Mesenchymal stem cell (in vitro differentiated cells and primary cell): ENCODE measurements around the gene CACUL1.
"Not testable (repeated sequence)": the region's sequence is repeated elsewhere in the genome, so short reads cannot be mapped to it uniquely, and the experiment has no call there.

Source experiments
- DNase-seq: peaks from one replicate; pipeline ENCODE4 v3.0.0-alpha.2; 2013
- H2AFZ ChIP-seq: one replicate; pipeline ENCODE4 v1.6.1; 2013; ENCODE audit warnings: low read depth, mild to moderate bottlenecking, control low read depth, inconsistent platforms, low read length, moderate library complexity
- H2AK5ac ChIP-seq: 2 replicates; pipeline ENCODE4 v1.6.1; 2013; ENCODE audit warnings: low read length, moderate library complexity, mild to moderate bottlenecking, inconsistent platforms; ENCODE audit not compliant: severe bottlenecking
- H2BK120ac ChIP-seq: one replicate; pipeline ENCODE4 v1.6.1; 2013; ENCODE audit warnings: low read depth, mild to moderate bottlenecking, inconsistent platforms, low read length, moderate library complexity
- H2BK12ac ChIP-seq, 2 experiments: one replicate each; pipeline ENCODE4 v1.6.1; 2013; ENCODE audit warnings: inconsistent platforms in 2 of 2, low read length in 2 of 2, mild to moderate bottlenecking in 2 of 2, moderate library complexity in 2 of 2, control low read depth in 1 of 2
- H2BK15ac ChIP-seq: one replicate; pipeline ENCODE4 v1.6.1; 2013; ENCODE audit warnings: mild to moderate bottlenecking, low read depth, inconsistent platforms; ENCODE audit not compliant: poor library complexity, severe bottlenecking
- H2BK5ac ChIP-seq: 2 replicates; pipeline ENCODE4 v1.6.1; 2013; ENCODE audit warnings: low read depth, mild to moderate bottlenecking, low read length, control low read depth, inconsistent platforms; ENCODE audit not compliant: poor library complexity, severe bottlenecking
- H3K14ac ChIP-seq, 2 experiments: one replicate each; pipeline ENCODE4 v1.6.1; 2013; ENCODE audit warnings: inconsistent platforms in 2 of 2, low read length in 2 of 2, control low read depth in 1 of 2, mild to moderate bottlenecking in 1 of 2, moderate library complexity in 1 of 2
- H3K18ac ChIP-seq, 2 experiments: one replicate each; pipeline ENCODE4 v1.6.1; 2013; ENCODE audit warnings: inconsistent platforms in 2 of 2, low read length in 2 of 2, control low read depth in 1 of 2, low read depth in 1 of 2, mild to moderate bottlenecking in 1 of 2
- H3K23ac ChIP-seq, 2 experiments: one replicate each; pipeline ENCODE4 v1.6.1; 2013; ENCODE audit warnings: inconsistent platforms in 2 of 2, low read length in 2 of 2, mild to moderate bottlenecking in 2 of 2, moderate library complexity in 2 of 2, control low read depth in 1 of 2
- H3K27ac ChIP-seq: 2 replicates; pipeline ENCODE4 v1.5.1; 2013; ENCODE audit warnings: mild to moderate bottlenecking, moderate library complexity, low read length, control low read depth, inconsistent platforms; ENCODE audit not compliant: poor library complexity, severe bottlenecking
- H3K27me3 ChIP-seq, 2 experiments: 2 replicates each; pipeline versions ENCODE4 v1.6.1 to v1.7.0; 2013; ENCODE audit warnings: low read length in 2 of 2, mild to moderate bottlenecking in 2 of 2, moderate library complexity in 2 of 2, control low read depth in 1 of 2, inconsistent platforms in 1 of 2; ENCODE audit not compliant: control insufficient read depth in 1 of 2, insufficient read depth in 1 of 2
- H3K36me3 ChIP-seq, 2 experiments: 2 replicates each; pipeline versions ENCODE4 v1.6.1 to v1.7.0; 2013; ENCODE audit warnings: low read length in 2 of 2, control low read depth in 1 of 2, inconsistent platforms in 1 of 2, low read depth in 1 of 2, mild to moderate bottlenecking in 1 of 2; ENCODE audit not compliant: insufficient read depth in 2 of 2, control insufficient read depth in 1 of 2
- H3K4ac ChIP-seq, 2 experiments: one replicate each; pipeline ENCODE4 v1.6.1; 2013; ENCODE audit warnings: inconsistent platforms in 2 of 2, low read length in 2 of 2, mild to moderate bottlenecking in 2 of 2, moderate library complexity in 2 of 2, control low read depth in 1 of 2, low read depth in 1 of 2
- H3K4me1 ChIP-seq: 2 replicates; pipeline ENCODE4 v1.6.1; 2013; ENCODE audit warnings: low read depth, low read length, control low read depth; ENCODE audit not compliant: control insufficient read depth, insufficient read depth
- H3K4me2 ChIP-seq: 2 replicates; pipeline ENCODE4 v1.6.1; 2013; ENCODE audit warnings: low read length, mild to moderate bottlenecking, inconsistent platforms; ENCODE audit not compliant: poor library complexity, severe bottlenecking
- H3K4me3 ChIP-seq, 2 experiments: 2 replicates each; pipeline versions ENCODE4 v1.5.1 to v1.7.0; 2013; ENCODE audit warnings: low read length in 2 of 2, mild to moderate bottlenecking in 2 of 2, control low read depth in 1 of 2, low read depth in 1 of 2; ENCODE audit not compliant: insufficient read depth in 1 of 2
- H3K79me1 ChIP-seq: replicated peaks from 2 replicates; pipeline ENCODE4 v1.6.1; 2013; ENCODE audit warnings: mild to moderate bottlenecking, control low read depth, low read length, inconsistent platforms; ENCODE audit not compliant: poor library complexity, severe bottlenecking
- H3K9ac ChIP-seq: 2 replicates; pipeline ENCODE4 v1.7.0; 2013; ENCODE audit warnings: mild to moderate bottlenecking, low read length, moderate library complexity
- H3K9me3 ChIP-seq: 2 replicates; pipeline ENCODE4 v1.7.0; 2013; ENCODE audit warnings: mild to moderate bottlenecking, low read length; ENCODE audit not compliant: control insufficient read depth
- H4K8ac ChIP-seq: one replicate; pipeline ENCODE4 v1.6.1; 2013; ENCODE audit warnings: inconsistent platforms, mild to moderate bottlenecking, low read length, moderate library complexity
- H4K91ac ChIP-seq: one replicate; pipeline ENCODE4 v1.6.1; 2013; ENCODE audit warnings: mild to moderate bottlenecking, low read length, inconsistent platforms
- WGBS: methylation state at CpG from one replicate; pipeline ENCODE4 v1.1.7; 2013; ENCODE audit warnings: mixed read lengths; 5-methylcytosine and 5-hydroxymethylcytosine counted together

CACUL1 gene

GRCh38 chr10:118658762-118659161 is 96.0 kb downstream of the CACUL1 start:
- Histone ChIP-seq H3K36me3 (no peaks in the 10 kb centered on the region), H4K8ac (no peak overlapping the region), H3K14ac (no peak overlapping the region), H3K27ac (no peak overlapping the region), H3K4me1 (no peaks in the 10 kb centered on the region), H3K4me2 (no peak overlapping the region), H2BK5ac (no peak overlapping the region), H4K91ac (no peak overlapping the region), H3K4ac (no peak overlapping the region), H3K23ac (no peak overlapping the region), H2BK15ac (no peak overlapping the region), H3K9me3 (peaks cover 6% of the 10 kb centered on the region), H2AK5ac (no peak overlapping the region), H3K9ac (no peak overlapping the region), H2AFZ (no peak overlapping the region), H3K4me3 (no peak overlapping the region), H3K27me3 (peaks cover 5 to 21% of the 10 kb centered on the region in 2 experiments), H2BK120ac (no peak overlapping the region), H3K18ac (no peak overlapping the region), H2BK12ac (no peak overlapping the region), H3K79me1 (no peaks in the 10 kb centered on the region)
- DNase-seq: no peak
- WGBS: 62% methylated on average over 3 of the region's 3 CpGs

DNA sequence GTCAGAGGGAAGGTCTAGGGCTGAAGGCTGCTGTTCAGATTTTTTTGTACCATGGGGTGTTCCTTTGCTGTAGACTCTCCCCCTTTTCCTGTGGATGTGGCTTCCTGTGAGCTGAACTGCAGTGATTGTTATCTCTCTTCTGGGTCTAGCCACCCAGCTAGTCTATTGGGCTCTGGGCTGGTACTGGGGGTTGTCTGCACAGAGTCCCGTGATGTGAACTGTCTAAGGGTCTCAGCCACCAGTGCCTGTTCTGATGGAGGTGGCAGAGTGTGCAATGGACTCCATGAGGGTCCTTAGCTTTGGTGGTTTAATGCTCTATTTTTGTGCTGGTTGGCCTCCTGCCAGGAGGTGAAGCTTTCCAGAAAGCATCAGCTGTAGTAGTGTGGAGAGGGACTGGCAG is 96.6 kb downstream of the CACUL1 start:
- not testable (repeated sequence) for H2BK120ac ChIP-seq, H2BK12ac ChIP-seq, H3K4me3 ChIP-seq, H2BK5ac ChIP-seq, H2BK15ac ChIP-seq, H3K18ac ChIP-seq, H3K36me3 ChIP-seq, H3K9ac ChIP-seq, H4K91ac ChIP-seq, H3K4me1 ChIP-seq, H3K4me2 ChIP-seq, H3K9me3 ChIP-seq, H4K8ac ChIP-seq, H3K79me1 ChIP-seq, DNase-seq, H3K4ac ChIP-seq, H2AFZ ChIP-seq, H2AK5ac ChIP-seq, H3K14ac ChIP-seq, H3K27ac ChIP-seq, H3K23ac ChIP-seq
- peaks cover 5 to 21% of the 10 kb centered on the region in 2 experiments for H3K27me3 ChIP-seq
- WGBS: 54% methylated on average over 1 of the region's 1 CpG

DNA sequence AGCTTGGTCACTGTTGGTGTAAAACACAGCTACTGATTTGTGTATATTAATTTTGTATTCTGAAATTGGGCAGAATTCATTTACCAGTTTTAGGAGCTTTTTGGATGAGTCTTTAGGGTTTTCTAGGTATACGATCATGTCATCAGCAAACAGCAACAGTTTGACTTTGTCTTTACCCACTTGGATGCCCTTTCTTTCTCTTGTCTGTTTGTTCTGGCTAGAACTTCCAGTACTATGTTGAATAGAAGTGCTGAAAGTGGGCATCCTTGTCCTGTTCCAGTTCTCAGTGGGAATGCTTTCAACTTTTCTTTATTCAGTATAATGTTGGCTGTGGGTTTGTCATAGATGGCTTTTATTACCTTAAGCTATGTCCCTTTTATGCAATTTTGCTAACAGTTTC is 109.5 kb downstream of the CACUL1 start:
- H2BK15ac ChIP-seq, H4K8ac ChIP-seq, H3K9ac ChIP-seq, H3K4me2 ChIP-seq, H2BK5ac ChIP-seq, H3K36me3 ChIP-seq, H2AFZ ChIP-seq, H3K4ac ChIP-seq, H2AK5ac ChIP-seq, H3K14ac ChIP-seq, H3K9me3 ChIP-seq, H3K4me1 ChIP-seq, H2BK120ac ChIP-seq, DNase-seq, H3K4me3 ChIP-seq, H3K23ac ChIP-seq, H4K91ac ChIP-seq, H3K27ac ChIP-seq, H2BK12ac ChIP-seq, H3K18ac ChIP-seq, H3K79me1 ChIP-seq: not testable (repeated sequence)
- 90% methylated on average over 1 of the region's 1 CpG for WGBS
- peaks cover 3 to 38% of the 10 kb centered on the region in 2 experiments for H3K27me3 ChIP-seq

DNA sequence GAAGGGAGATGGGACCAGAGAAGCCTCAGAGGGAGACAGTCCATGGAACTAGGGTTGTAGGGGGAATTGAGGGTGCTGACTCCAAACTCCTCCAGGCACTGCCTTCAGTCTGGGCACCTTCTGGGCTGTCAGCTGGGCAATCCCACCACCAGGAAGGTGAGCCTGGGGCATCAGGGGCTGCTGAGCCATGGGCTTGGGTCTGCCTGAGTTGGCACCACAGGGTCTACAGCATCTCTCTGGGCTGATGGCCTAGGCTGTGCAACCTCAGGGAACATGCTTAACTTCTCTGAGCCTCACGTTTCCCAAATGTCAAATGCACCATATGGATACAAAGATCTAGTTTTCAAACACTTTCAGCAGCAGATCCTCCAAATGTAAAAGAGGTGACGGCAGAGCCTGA is 112.5 kb downstream of the CACUL1 start:
- H4K91ac ChIP-seq: no peak overlapping the region
- no peak overlapping the region for H3K4me2 ChIP-seq
- no peak overlapping the region for H2AFZ ChIP-seq
- H2BK5ac ChIP-seq: no peak overlapping the region
- H3K27me3 ChIP-seq: peaks cover 3 to 53% of the 10 kb centered on the region in 2 experiments
- WGBS: 70% methylated on average over 2 of the region's 2 CpGs
- H2BK15ac ChIP-seq: no peak overlapping the region
- no peaks in the 10 kb centered on the region for H3K79me1 ChIP-seq
- H3K9ac ChIP-seq: no peak overlapping the region
- no peak overlapping the region for H3K23ac ChIP-seq
- no peaks in the 10 kb centered on the region for H3K36me3 ChIP-seq
- no peak overlapping the region for H3K4me3 ChIP-seq
- H3K9me3 ChIP-seq: no peaks in the 10 kb centered on the region
- no peak overlapping the region for H2AK5ac ChIP-seq
- no peak for DNase-seq
- no peak overlapping the region for H3K27ac ChIP-seq
- no peak overlapping the region for H4K8ac ChIP-seq
- no peak overlapping the region for H2BK12ac ChIP-seq
- no peak overlapping the region for H3K14ac ChIP-seq
- no peak overlapping the region for H3K18ac ChIP-seq
- H3K4me1 ChIP-seq: no peaks in the 10 kb centered on the region
- H3K4ac ChIP-seq: no peak overlapping the region
- H2BK120ac ChIP-seq: no peak overlapping the region
